ENCODE data around the gene CLIP2.

DNA sequence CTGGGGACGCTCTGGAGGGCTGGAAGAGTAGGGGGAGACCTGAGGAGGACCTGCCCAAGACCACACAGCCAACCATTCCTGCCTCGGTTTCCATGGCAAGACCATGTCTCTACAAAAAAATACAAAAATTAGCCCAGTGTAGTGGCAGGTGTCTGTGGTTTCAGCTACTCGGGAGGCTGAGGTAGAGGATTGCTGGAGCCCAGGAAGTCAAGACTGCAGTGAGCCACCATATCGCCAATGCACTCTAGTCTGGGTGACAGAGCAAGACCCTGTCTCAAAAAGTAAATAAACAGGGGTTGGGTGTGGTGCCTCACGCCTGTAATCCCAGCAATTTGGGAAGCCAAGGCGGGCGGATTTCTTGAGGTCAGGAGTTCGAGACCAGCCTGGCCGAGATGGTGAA, 48.7 kb downstream of the CLIP2 start:
- TF ChIP-seq, protein P1, sequence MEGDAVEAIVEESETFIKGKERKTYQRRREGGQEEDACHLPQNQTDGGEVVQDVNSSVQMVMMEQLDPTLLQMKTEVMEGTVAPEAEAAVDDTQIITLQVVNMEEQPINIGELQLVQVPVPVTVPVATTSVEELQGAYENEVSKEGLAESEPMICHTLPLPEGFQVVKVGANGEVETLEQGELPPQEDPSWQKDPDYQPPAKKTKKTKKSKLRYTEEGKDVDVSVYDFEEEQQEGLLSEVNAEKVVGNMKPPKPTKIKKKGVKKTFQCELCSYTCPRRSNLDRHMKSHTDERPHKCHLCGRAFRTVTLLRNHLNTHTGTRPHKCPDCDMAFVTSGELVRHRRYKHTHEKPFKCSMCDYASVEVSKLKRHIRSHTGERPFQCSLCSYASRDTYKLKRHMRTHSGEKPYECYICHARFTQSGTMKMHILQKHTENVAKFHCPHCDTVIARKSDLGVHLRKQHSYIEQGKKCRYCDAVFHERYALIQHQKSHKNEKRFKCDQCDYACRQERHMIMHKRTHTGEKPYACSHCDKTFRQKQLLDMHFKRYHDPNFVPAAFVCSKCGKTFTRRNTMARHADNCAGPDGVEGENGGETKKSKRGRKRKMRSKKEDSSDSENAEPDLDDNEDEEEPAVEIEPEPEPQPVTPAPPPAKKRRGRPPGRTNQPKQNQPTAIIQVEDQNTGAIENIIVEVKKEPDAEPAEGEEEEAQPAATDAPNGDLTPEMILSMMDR (IDR thresholded peaks at IDR 0.05; ENCODE audit: low read length), result no peak
- TF ChIP-seq EZH2phosphoT487 (IDR thresholded peaks at IDR 0.05; ENCODE audit: low read length) (no peak), EZH2 (optimal IDR thresholded peaks at IDR 0.05; ENCODE audit: low read depth, low read length) (no peak)

All from MM.1S (cell line).